Measurements from ENCODE around the gene FANCM.

FANCM gene, protein sequence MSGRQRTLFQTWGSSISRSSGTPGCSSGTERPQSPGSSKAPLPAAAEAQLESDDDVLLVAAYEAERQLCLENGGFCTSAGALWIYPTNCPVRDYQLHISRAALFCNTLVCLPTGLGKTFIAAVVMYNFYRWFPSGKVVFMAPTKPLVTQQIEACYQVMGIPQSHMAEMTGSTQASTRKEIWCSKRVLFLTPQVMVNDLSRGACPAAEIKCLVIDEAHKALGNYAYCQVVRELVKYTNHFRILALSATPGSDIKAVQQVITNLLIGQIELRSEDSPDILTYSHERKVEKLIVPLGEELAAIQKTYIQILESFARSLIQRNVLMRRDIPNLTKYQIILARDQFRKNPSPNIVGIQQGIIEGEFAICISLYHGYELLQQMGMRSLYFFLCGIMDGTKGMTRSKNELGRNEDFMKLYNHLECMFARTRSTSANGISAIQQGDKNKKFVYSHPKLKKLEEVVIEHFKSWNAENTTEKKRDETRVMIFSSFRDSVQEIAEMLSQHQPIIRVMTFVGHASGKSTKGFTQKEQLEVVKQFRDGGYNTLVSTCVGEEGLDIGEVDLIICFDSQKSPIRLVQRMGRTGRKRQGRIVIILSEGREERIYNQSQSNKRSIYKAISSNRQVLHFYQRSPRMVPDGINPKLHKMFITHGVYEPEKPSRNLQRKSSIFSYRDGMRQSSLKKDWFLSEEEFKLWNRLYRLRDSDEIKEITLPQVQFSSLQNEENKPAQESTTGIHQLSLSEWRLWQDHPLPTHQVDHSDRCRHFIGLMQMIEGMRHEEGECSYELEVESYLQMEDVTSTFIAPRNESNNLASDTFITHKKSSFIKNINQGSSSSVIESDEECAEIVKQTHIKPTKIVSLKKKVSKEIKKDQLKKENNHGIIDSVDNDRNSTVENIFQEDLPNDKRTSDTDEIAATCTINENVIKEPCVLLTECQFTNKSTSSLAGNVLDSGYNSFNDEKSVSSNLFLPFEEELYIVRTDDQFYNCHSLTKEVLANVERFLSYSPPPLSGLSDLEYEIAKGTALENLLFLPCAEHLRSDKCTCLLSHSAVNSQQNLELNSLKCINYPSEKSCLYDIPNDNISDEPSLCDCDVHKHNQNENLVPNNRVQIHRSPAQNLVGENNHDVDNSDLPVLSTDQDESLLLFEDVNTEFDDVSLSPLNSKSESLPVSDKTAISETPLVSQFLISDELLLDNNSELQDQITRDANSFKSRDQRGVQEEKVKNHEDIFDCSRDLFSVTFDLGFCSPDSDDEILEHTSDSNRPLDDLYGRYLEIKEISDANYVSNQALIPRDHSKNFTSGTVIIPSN (N-terminal part only)

DNA sequence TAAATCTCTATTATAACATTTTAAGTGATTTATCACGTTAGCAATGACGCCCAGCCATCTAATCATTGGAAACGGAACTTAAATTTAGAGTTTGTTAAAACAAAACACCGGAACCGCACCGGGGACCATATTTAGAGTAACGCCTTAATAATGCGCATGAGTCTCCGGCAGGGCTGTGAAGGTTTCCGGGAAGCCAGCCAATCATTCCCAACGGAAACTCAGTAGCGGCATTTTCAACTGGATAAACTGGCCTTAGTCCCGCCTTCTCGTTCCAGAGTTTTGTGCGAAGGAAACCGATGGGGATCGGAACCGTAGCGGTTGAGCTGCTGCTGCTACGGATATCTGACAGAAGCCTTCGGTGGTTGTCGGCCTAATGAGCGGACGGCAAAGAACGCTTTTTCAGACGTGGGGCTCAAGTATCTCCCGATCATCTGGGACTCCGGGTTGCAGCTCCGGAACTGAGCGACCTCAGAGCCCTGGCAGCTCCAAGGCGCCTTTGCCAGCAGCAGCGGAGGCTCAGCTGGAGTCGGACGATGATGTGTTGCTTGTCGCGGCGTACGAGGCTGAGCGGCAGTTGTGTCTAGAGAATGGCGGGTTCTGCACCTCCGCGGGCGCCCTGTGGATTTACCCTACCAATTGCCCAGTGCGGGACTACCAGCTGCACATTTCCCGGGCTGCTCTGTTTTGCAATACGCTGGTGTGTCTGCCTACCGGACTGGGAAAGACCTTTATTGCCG lies at the start of gene FANCM:
FANCM (plus strand) TSS at position 272 of the 737 bp plus-strand sequence; CDS start at position 374, 102 bp downstream.
- DNase-seq: peak; percentile 97

DNA sequence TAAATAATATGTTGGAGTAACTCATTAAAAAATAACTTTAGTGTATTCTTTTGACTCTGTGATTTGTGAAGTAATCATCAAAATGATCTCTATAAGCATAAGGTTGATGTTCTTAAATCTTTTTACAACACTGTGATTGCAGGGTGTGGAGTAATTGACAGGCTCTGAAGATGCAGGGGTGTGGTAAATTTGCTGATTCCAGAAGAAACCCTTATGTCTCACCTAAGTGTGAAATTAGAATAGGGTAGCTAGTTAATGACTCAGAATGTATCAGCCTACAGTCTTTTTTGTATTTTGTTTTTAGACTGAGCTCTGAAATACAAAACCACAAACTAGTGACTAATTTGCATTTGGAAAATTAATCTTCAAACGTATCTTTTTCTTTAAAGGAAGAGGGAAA lies 45.9 kb upstream of the FANCM start:
- no peak for DNase-seq

DNA sequence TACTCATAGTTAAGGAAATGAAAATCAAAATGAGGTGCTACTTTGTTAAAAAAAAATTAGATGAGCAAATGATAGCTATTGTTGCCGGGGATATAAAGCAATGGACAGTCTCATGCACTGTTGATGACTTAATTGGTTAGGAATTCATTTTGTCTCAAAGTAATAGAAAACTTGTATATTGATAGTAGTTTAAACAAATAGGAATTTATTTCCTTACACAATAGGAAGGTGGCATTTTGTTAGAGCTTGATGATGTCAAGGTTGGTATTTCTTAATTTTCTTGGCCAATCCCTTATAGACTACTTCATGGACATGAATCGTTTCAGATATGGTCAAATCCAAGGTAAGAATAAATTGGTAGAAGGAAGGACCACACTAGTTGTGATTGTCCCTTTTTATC lies 44.0 kb upstream of the FANCM start:
- DNase-seq: no peak

DNA sequence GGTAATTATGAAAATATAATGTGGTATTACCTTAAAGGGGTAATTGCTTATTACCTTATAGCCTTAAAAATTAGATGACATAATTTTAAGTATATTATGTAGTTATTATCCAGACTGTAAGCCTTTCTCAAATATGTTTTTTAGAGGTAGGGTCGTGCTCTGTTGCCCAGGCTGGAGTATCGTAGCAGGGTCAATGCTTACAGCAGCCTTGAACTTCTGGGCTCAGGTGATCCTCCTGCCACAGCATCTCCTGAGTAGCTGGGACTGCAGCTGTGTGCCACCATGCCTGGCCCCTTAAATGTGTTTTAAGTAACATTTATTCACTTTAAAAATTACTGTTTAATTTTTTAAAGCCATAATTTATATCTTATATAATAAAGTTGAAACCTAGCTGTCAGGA lies 41.5 kb upstream of the FANCM start:
- no peak for DNase-seq

DNA sequence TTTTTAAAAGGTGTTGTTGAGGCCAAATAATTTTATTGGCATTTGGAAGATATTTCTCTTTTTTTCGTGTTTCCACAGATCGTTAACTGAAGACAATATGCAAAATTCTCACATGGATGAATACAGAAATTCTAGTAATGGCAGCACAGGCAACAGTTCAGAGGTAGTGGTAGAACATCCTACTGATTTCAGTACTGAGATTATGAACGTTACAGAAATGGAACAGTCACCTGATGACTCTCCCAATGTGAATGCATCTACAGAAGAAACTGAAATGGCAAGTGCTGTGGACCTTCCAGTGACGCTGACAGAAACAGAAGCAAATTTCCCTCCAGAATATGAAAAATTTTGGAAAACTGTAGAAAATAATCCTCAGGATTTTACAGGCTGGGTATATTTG lies 40.6 kb upstream of the FANCM start:
- DNase-seq: no peak

DNA sequence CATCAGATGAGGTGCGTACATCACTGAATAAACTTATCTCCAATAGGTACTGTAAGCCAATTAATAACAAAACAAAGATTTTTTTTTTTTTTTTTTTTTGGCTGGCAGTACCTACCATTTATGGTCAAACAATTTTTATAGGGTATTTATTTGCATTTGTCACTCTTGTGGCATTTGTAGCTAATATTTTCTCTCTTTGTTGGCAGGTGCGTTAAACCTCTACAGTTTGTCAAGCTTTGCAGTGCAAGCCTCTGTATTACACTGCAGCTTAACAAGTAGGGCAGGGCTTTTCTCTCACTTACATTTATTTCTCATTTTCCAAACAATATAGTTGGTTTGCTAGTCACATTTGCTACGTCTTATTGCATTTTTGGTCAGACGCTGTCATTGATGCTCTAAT lies 39.5 kb upstream of the FANCM start:
- DNase-seq: no peak

DNA sequence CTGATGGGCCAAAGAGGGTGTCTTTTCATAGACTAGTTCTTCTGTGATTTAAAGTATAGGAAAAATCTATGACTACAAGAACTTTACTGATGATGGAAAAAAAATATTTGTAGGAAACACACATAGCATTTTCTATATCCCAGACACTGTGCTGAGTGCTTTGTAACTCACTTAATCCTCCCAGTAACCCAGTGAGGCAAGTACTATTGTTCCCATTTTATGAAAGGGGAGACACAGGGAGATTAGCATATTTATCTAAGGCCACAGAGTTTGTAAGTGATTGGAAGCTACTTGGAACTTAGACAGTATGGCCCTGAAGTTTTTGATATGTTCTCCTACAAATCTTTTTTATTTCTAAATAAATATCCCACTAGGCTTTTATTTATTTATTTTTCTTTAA lies 31.9 kb upstream of the FANCM start:
- DNase-seq: no peak

DNA sequence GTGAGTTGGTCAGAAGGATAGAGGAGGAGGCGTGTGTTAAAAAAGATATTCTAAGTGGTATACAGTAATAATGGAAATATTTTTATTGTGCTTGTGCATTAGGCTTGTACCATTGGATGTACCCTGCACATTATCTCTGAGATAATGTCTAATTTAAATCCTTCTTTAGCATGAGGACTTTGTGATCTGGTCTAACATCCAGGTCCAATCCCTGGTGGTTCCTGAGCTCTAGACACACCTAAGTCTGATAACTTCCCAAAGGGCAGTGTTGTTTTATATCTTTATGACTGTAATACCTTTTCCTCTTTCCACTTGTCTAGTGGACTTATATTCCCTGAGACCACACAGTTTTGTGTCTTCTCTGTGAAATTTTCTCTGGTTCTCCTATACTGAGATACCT lies 31.2 kb upstream of the FANCM start:
- DNase-seq: no peak

DNA sequence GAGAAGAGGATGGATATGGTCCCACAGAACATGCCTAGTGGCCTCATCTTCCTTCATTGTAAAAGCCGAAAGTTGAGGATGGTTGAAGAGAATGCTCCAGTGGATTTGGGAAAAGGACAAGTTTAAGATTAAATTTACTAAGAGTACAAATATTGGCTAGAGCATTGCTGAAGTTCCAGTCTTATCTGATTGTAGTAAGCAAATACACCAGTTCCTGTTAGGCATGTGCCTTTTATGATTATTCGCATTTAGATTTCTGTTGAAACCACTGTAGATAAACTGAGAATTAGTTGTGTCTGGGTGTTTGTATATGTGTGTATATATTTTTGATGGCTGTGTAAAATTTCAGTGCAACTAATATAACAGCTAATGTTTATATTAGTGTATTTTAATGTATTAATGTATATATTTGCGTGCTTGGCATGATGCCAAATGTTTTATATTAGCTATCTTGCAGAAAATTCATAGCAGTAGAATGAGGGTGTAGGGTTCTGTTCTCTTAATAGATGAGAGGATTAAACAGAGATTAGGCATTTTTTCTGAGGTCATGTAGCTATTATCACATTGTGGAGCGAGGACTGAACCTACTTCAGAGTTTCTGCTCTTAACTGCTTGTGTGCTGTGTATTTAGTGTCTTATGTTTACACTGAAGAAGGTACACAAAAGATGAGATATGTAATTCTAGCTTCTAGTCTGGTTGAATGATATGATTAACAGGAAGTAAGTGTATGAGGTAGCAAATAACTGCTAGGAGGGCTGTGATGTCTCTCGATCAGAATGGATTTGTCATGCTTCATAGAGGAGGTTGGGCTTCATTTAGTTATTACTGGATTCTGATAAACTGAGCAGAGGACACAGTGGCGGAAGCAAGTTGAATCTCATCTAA lies 22.6 kb upstream of the FANCM start:
- peak; percentile 43 for DNase-seq

DNA sequence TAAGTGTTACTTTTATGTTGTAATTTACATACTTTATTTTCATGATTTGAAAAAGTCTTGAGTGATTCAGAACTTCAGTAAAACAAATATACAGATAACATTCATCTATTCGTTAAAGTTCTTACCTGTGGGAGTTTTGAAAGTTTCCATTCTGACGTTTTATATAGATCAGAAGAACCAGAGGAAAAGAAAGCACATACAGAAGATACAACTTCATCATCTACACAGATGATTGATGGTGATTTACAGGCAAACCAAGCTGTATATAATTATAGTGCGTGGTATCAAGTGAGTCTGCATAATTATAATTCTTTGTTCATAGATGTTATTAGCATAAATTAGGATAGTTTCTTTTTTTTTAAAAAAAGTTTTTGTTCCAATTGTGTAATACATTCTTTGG lies 21.4 kb upstream of the FANCM start:
- no peak for DNase-seq

DNA sequence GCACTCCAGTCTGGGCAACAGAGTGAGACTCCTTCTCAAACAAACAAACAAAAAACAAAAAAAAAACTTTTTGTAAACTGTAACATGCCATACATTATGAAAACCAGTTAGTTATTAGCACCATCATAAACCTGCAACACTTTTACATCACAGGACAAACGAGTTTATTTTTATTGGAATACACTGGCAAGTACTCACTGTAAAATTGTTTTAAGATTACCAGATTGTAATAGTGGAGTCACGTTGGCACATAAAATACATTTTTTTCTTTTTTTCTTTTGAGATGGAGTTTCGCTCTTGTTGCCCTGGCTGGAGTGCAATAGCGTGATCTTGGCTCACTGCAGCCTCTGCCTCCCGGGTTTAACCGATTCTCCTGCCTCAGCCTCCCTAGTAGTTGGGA lies 17.1 kb upstream of the FANCM start:
- no peak for DNase-seq

DNA sequence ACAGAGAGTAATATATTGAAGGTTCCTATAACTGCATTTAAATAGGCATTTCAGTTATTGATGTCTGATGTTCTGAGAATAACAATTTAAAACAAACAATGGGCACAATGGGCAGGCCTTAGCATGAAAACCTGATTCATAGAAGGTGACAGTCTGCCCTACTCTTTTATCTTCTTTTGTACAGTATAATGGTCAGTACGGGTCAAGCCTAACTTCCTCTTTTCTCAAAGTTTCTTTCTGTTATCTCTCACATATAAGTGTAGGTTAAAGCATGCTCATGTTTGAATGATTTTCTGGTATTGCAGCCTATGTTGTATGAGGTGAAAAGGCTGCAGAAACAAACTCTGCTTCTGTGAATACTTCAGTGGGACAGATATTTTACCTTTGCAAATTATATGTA lies 15.6 kb upstream of the FANCM start:
- DNase-seq: peak; percentile 88

DNA sequence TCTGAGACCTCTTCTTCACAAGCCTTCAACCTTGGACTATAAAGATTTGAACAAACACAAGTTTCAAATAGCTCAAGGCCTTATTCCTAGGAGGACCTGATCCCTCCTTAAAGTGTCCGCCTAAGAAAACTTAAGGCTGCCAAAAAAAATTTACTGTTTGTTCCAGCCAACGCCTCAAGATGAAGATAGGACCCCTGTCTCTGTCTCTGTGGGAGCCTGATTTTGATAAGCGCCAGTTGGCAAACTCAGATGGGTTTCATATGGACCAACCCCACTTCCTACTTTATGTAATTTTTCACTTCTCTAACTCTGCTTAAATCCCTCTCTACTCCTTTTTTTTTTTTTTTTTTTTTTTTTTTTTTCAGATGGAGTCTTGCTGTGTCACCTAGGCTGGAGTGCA lies 12.5 kb upstream of the FANCM start:
- no peak for DNase-seq

DNA sequence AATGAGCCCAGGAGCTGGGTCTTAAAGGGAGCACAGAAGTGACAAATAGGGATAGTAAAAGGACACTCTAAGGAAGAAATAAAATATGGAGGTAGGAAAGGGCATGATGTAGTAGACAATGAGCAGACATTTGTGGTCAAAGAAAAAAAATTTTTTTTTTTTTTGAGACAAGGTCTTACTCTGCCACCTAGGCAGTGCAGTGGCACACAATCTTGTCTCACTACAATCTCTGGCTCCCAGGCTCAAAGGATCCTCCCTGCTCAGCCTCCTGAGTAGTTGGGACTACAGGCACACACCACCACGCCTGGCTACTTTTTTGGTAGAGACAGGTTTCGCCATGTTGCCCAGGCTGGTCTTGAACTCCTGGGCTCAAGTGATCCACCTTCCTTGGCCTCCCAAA lies 10.0 kb upstream of the FANCM start:
- DNase-seq: no peak

DNA sequence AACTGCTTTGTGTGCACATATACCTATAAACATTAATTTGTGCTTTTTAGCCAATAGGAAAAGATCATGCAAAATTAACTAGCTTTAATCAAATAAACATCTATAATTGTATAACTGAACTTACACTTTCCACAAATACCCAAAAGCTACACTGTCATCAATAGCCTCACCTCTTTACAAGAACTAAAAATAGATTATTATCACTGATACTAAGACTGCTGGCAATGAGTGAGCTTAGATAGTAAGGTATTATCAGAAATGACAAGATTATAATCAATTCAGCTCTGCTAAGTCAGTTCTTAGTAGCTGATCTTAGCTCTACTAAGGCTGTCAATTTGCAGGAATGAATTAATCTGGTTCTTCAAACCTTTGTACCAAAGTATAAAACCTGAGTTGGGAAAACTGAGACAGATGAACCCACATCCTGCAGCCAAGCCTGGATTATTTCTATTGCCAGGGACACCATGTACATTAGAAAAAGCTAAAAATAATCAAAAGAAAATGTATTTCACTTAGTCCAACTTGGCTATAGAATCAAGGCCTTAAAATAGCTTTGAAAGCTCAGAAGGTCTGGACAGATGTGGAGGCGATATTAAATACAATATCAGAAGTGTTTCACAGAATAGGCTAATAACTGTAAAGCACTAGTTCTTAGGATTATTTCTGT lies 6.6 kb upstream of the FANCM start:
- DNase-seq: no peak

DNA sequence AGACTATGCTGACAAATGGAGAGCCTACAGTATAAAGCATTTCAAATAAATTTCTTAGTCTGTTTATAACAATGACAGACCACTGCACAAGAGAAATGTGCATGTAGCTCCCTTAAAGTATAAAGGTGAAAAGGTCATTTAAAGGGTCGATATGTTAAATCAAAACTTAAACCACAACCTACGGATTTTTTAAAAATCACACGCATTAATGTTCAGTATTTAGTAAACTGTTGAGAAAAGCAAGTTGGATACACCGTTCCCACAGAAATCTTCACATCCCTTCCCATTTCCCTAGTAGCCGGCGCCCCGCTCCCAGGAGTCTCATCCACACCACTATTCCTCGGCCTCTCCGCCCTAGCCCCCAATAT lies 2.1 kb upstream of the FANCM start:
- DNase-seq: no peak

DNA sequence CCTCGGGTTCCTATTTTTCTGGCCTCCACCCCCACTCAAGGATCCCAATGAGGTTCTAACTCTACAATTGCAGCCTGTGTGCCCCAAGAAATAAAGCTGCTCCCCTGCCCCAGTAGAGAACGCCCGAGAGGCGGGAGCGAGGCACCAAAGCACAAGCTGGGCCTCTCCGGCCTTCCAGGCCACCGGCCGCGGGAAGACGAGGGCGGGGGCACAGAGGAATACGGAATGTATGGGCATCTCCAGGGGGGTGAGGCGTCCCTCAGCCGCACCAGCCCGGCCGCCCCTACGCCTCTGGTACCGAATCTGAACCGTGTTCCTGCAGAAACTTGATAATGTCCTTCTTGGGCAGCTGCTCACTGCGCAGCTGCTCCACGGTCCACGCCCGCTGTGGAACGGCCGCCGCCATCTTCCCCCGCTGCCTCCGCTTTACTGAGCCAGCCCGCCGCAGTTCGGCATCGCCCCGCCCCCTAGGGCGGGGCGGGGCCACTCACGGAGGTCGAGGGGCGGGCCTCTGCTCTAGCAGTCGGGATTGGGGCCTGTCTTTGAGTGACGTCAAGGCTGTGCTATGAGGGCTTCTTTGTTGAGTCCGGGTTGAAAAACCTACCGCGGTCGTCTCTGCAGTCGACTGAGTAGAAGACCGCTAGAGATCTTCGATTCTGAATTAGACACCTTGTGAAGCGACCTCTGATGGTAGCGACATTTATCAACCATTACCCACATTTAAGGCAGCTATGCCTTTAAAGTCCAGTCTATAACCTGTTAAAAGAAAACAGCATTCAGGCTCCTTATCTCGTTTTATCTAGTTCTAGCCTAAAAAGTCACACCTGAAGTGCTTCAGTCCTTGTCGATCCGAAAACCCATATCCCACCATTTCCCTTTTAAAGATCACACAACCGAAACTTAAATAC lies 1.4 kb upstream of the FANCM start, which contains the start of gene FKBP3:
FKBP3 (minus strand) TSS at position 431 of the 908 bp plus-strand sequence; CDS start at position 406, 25 bp downstream.
- DNase-seq: peak; percentile 98

DNA sequence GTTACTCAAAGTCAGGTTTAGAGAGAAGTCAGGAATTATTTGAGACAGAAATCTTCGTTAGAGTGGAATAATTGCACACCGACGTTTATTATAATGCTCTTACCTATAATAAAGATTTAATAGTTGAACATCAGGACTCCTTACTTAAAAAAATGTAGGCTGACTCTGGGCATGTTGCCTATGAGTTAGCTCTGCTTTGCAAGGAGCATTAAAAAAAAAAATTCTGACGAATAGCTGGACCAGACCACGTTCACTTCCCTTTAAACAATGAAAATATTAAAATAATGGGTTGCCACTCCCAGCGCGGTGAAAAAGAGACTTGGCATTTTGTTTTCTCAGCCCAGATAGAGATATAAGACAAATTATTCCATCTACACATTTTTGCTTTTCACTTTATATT lies 574 bp upstream of the FANCM start:
- DNase-seq: peak; percentile 58

DNA sequence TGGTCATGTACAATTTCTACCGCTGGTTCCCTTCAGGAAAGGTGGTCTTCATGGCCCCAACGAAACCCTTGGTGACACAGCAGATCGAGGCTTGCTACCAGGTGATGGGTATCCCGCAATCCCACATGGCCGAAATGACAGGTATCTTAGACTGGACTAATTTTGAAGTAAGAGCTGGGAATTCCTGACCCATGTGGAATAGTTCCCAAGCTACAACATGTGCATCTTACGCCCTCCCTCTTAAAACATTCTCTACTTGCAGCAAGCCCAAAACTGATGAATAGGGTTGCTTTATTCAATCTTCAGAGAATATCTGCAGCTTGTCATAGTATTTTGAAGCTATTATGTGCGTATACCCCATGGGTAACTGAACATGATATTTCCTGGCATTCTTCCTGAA lies 669 bp downstream of the FANCM start:
- no peak for DNase-seq

All from OCI-M1 (cell line).